GM12874 (cell line): Measurements from ENCODE around the gene CD99.

ENCODE experiments used
- TF ChIP-seq, protein P1 (sequence below): IDR thresholded peaks from 2 replicates; pipeline ENCODE4 v1.5.1; 2011; ENCODE audit warnings: low read depth, mild to moderate bottlenecking, control low read depth, low read length, moderate library complexity; ENCODE audit not compliant: insufficient read depth

CD99 gene

GRCh38 chrX:2782778-2783177 lies 91.7 kb downstream of the CD99 start:
- TF ChIP-seq, protein P1, sequence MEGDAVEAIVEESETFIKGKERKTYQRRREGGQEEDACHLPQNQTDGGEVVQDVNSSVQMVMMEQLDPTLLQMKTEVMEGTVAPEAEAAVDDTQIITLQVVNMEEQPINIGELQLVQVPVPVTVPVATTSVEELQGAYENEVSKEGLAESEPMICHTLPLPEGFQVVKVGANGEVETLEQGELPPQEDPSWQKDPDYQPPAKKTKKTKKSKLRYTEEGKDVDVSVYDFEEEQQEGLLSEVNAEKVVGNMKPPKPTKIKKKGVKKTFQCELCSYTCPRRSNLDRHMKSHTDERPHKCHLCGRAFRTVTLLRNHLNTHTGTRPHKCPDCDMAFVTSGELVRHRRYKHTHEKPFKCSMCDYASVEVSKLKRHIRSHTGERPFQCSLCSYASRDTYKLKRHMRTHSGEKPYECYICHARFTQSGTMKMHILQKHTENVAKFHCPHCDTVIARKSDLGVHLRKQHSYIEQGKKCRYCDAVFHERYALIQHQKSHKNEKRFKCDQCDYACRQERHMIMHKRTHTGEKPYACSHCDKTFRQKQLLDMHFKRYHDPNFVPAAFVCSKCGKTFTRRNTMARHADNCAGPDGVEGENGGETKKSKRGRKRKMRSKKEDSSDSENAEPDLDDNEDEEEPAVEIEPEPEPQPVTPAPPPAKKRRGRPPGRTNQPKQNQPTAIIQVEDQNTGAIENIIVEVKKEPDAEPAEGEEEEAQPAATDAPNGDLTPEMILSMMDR = no peak

DNA sequence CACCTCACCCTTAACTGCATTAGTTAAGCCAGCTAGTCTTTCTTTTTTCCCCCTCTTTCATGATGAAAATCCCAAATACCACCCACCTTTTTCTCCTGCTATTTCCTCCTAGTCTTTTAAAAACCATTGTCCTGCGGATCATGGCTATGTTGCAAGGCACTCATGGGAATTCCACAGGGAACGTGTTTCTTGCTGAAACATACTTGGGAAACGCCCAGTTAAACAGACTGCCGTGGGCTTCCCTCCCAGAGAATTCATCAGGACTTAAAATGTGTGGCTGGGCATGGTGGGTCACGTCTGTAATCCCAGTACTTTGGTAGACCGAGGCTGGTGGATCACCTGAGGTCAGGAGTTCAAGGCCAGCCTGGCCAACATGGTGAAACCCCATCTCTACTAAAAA lies 92.9 kb downstream of the CD99 start:
- TF ChIP-seq, protein P1 = no peak

DNA sequence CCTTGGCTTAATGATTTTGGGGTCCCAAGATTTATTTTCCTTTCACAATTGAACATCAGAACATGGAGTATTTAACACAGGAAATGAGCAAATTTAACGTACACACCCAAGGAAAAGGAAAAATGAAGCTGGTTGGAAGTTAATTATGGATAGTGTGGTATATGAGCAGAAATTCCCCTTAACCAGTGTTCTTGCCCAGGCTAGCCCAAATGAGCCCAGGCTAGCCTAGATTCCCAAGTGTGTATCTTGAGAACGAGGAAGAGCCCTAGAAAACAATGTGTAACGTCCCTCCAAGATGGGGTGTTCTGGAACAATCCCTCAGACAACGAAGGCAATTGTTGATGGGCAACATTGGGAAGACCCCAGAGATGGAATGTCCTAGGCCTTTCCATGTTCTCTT lies 94.4 kb downstream of the CD99 start:
- TF ChIP-seq, protein P1 = no peak

- TF ChIP-seq, protein P1 = no peak
These were observed 97.9 kb downstream of the CD99 start for GRCh38 chrX:2788980-2789379.

- TF ChIP-seq, protein P1 = no peak
These were observed 98.5 kb downstream of the CD99 start for GRCh38 chrX:2789569-2789968.
